IMR-90 (cell line): ENCODE results near the gene LONP1. TPM values are rescaled to one million over a fixed set of nuclear protein-coding genes. Genes with fewer than 3 reads are reported as not detected.

Experiments used
- ATAC-seq: fragments of 200-7000 bp; cut with Tn5 transposase; 2 replicates; pipeline ENCODE4 v1.9.1; 2020; ENCODE audit warnings: low read depth, mild to moderate bottlenecking, moderate library complexity
- BruUV-seq: library from RNA; stranded (reverse); fragments of 400-500 nt; replicated peaks from 2 replicates; lab custom pipeline; 2021; lab: Mats Ljungman, UMichigan
- CTCF ChIA-PET: fragments of 300-600 bp; formaldehyde crosslinking; extraction: SDS; loops from one replicate; lab custom pipeline; 2021; ENCODE audit warnings: antibody characterized with exemption; lab: Yijun Ruan, JAX
- POLR2A ChIA-PET: fragments of 300-600 bp; sonication (Branson Sonifier 250); formaldehyde crosslinking; loops from one replicate; lab custom pipeline; 2022; ENCODE audit warnings: antibody characterized with exemption; ENCODE audit not compliant: unreplicated experiment; lab: Charles Lee
- DNase-seq: peaks from one replicate; pipeline ENCODE4 v3.0.0; 2013
- H2AFZ ChIP-seq: replicated peaks from 2 replicates; pipeline ENCODE3; 2013; ENCODE audit warnings: low read length, mild to moderate bottlenecking; ENCODE audit not compliant: poor library complexity
- H2AK5ac ChIP-seq: 2 replicates; pipeline ENCODE4 v1.6.1; 2013; ENCODE audit warnings: low read depth, low read length, inconsistent platforms
- H2AK9ac ChIP-seq: replicated peaks from 2 replicates; pipeline ENCODE3; 2013; ENCODE audit warnings: mild to moderate bottlenecking, low read depth, low read length, moderate library complexity; ENCODE audit not compliant: poor library complexity
- H2BK120ac ChIP-seq: 2 replicates; pipeline ENCODE4 v1.6.1; 2013; ENCODE audit warnings: low read depth, low read length, inconsistent platforms
- H2BK15ac ChIP-seq: 3 replicates; pipeline ENCODE4 v1.6.1; 2013; ENCODE audit warnings: low read depth, low read length, inconsistent platforms
- H2BK20ac ChIP-seq: 2 replicates; pipeline ENCODE4 v1.6.1; 2013; ENCODE audit warnings: low read depth, mild to moderate bottlenecking, inconsistent platforms, low read length, moderate library complexity
- H2BK5ac ChIP-seq: 2 replicates; pipeline ENCODE4 v1.6.1; 2013; ENCODE audit warnings: mild to moderate bottlenecking, low read depth, low read length, inconsistent platforms; ENCODE audit not compliant: poor library complexity, severe bottlenecking
- H3K14ac ChIP-seq: replicated peaks from 2 replicates; pipeline ENCODE4 v1.6.1; 2013; ENCODE audit warnings: low read depth, low read length, inconsistent platforms
- H3K18ac ChIP-seq: 2 replicates; pipeline ENCODE4 v1.6.1; 2013; ENCODE audit warnings: low read depth, low read length, control low read depth
- H3K23ac ChIP-seq: 2 replicates; pipeline ENCODE4 v1.6.1; 2013; ENCODE audit warnings: low read depth, low read length, inconsistent platforms
- H3K27ac ChIP-seq: 2 replicates; pipeline ENCODE4 v1.5.1; 2013; ENCODE audit warnings: mild to moderate bottlenecking, control low read depth, low read length; ENCODE audit not compliant: insufficient read depth
- H3K27me3 ChIP-seq: 2 replicates; pipeline ENCODE4 v1.6.1; 2013; ENCODE audit warnings: low read length; ENCODE audit not compliant: control insufficient read depth, insufficient read depth
- H3K36me3 ChIP-seq: 2 replicates; pipeline ENCODE4 v1.6.1; 2013; ENCODE audit warnings: low read length, mixed read lengths; ENCODE audit not compliant: control insufficient read depth, insufficient read depth
- H3K4ac ChIP-seq: 2 replicates; pipeline ENCODE4 v1.6.1; 2013; ENCODE audit warnings: low read depth, low read length, inconsistent platforms
- H3K4me1 ChIP-seq: 2 replicates; pipeline ENCODE4 v1.6.1; 2013; ENCODE audit warnings: low read length, mixed read lengths; ENCODE audit not compliant: control insufficient read depth, insufficient read depth
- H3K4me2 ChIP-seq: 2 replicates; pipeline ENCODE4 v1.6.1; 2013; ENCODE audit warnings: low read depth, mild to moderate bottlenecking, control low read depth, low read length, moderate library complexity
- H3K4me3 ChIP-seq: 2 replicates; pipeline ENCODE4 v1.5.1; 2013; ENCODE audit warnings: low read depth, mild to moderate bottlenecking, control low read depth, low read length, moderate library complexity; ENCODE audit not compliant: insufficient read depth
- H3K56ac ChIP-seq: 2 replicates; pipeline ENCODE4 v1.6.1; 2013; ENCODE audit warnings: low read length, inconsistent platforms; ENCODE audit not compliant: insufficient read depth; ENCODE audit errors: extremely low read depth
- H3K79me1 ChIP-seq, 2 experiments: 2 replicates each; pipeline ENCODE4 v1.6.1; 2013; ENCODE audit warnings: low read length in 2 of 2, inconsistent platforms in 1 of 2, low read depth in 1 of 2
- H3K9ac ChIP-seq: 2 replicates; pipeline ENCODE4 v1.6.1; 2013; ENCODE audit warnings: low read depth, low read length, control low read depth
- H3K9me1 ChIP-seq: 2 replicates; pipeline ENCODE4 v1.6.1; 2013; ENCODE audit warnings: low read length, inconsistent platforms; ENCODE audit not compliant: insufficient read depth
- H3K9me3 ChIP-seq: 2 replicates; pipeline ENCODE4 v1.6.1; 2013; ENCODE audit warnings: low read length; ENCODE audit not compliant: control insufficient read depth, insufficient read depth
- H4K20me1 ChIP-seq: 2 replicates; pipeline ENCODE4 v1.6.1; 2013; ENCODE audit warnings: low read length, inconsistent platforms; ENCODE audit not compliant: insufficient read depth
- H4K5ac ChIP-seq: 2 replicates; pipeline ENCODE4 v1.6.1; 2013; ENCODE audit warnings: mild to moderate bottlenecking, low read depth, low read length, control low read depth
- H4K8ac ChIP-seq, 2 experiments: 2 replicates each; pipeline ENCODE4 v1.6.1; 2013; ENCODE audit warnings: low read depth in 2 of 2, low read length in 2 of 2, control low read depth in 1 of 2, inconsistent platforms in 1 of 2
- H4K91ac ChIP-seq: 2 replicates; pipeline ENCODE4 v1.6.1; 2013; ENCODE audit warnings: low read depth, low read length, inconsistent platforms; ENCODE audit not compliant: insufficient read depth
- BHLHE40 ChIP-seq: fragments of 150-350 bp; IDR thresholded peaks from 2 replicates; pipeline ENCODE4 v1.6.1; 2016; ENCODE audit warnings: mild to moderate bottlenecking, low read depth, low read length
- CEBPB ChIP-seq: IDR thresholded peaks from 2 replicates; pipeline ENCODE4 v1.6.1; 2012; ENCODE audit warnings: low read depth, low read length, improper control_type of control experiment
- CHD1 ChIP-seq: IDR thresholded peaks from 2 replicates; pipeline ENCODE4 v1.6.1; 2012; ENCODE audit warnings: low read depth, low read length, improper control_type of control experiment
- CTCF ChIP-seq: conservative IDR thresholded peaks from 2 replicates; pipeline ENCODE4 v1.5.1; 2012; ENCODE audit warnings: mild to moderate bottlenecking, low read depth, low read length, improper control_type of control experiment
- ELK1 ChIP-seq: fragments of 150-350 bp; IDR thresholded peaks from 2 replicates; pipeline ENCODE4 v1.6.1; 2016; ENCODE audit warnings: low read depth, mild to moderate bottlenecking, low read length, moderate library complexity, borderline replicate concordance
- FOS ChIP-seq: fragments of 150-350 bp; IDR thresholded peaks from 2 replicates; pipeline ENCODE4 v1.6.1; 2016; ENCODE audit warnings: low read depth, low read length
- NFE2L2 ChIP-seq: fragments of 150-350 bp; IDR thresholded peaks from 2 replicates; pipeline ENCODE4 v1.6.1; 2016; ENCODE audit warnings: low read depth, mild to moderate bottlenecking, low read length
- RCOR1 ChIP-seq: IDR thresholded peaks from 2 replicates; pipeline ENCODE4 v1.6.1; 2012; ENCODE audit warnings: mild to moderate bottlenecking, low read length, improper control_type of control experiment; ENCODE audit not compliant: insufficient replicate concordance
- WGBS, 2 experiments: methylation state at CpG; one replicate each; pipeline versions ENCODE4 v1.1.5 to v1.1.7; 2013; ENCODE audit warnings: missing lambda C conversion rate in 2 of 2; ENCODE audit not compliant: insufficient read length in 1 of 2; ENCODE audit errors: extremely low coverage in 2 of 2; 5-methylcytosine and 5-hydroxymethylcytosine counted together
- dilution Hi-C: fragments of 300-500 bp; cut with HindIII; formaldehyde crosslinking; loops from one replicate; pipeline ENCODE4 v1.14.3; 2018; ENCODE audit warnings: low sequenced_read_pairs; ENCODE audit not compliant: unreplicated experiment
- in situ Hi-C: fragments of 300-500 bp; cut with MboI; formaldehyde crosslinking; loops from 3 replicates; pipeline ENCODE4 v1.14.3; 2019; ENCODE audit warnings: low sequenced_read_pairs, inconsistent platforms, mixed read lengths
- intact Hi-C: fragments of 100-400 bp; cut with micrococcal nuclease; formaldehyde crosslinking; loops from 2 replicates; pipeline ENCODE4 v1.10.0; 2022
- polyA plus RNA-seq, 3 experiments: library from polyadenylated mRNA; depleted of rRNA; stranded (reverse); fragments of >200 nt; gene quantifications; 2 replicates each; pipeline ENCODE4 v1.2.3, GENCODE V29; 2012; ENCODE audit warnings: low replicate concordance in 1 of 3
- total RNA-seq: library from RNA; depleted of rRNA; stranded (reverse); fragments of >200 nt; gene quantifications from 2 replicates; pipeline ENCODE4 v1.2.3, GENCODE V29; 2012
- TF ChIP-seq, protein P1 (sequence below): fragments of 150-350 bp; IDR thresholded peaks from 2 replicates; pipeline ENCODE4 v1.6.1; 2017; ENCODE audit warnings: mild to moderate bottlenecking, antibody characterized with exemption, low read length, low read depth

LONP1 gene
- total and polyA plus RNA-seq, 2 of the 4 experiments (the other 2 are of a cell fraction) = 64.2 to 93.2 TPM

DNA sequence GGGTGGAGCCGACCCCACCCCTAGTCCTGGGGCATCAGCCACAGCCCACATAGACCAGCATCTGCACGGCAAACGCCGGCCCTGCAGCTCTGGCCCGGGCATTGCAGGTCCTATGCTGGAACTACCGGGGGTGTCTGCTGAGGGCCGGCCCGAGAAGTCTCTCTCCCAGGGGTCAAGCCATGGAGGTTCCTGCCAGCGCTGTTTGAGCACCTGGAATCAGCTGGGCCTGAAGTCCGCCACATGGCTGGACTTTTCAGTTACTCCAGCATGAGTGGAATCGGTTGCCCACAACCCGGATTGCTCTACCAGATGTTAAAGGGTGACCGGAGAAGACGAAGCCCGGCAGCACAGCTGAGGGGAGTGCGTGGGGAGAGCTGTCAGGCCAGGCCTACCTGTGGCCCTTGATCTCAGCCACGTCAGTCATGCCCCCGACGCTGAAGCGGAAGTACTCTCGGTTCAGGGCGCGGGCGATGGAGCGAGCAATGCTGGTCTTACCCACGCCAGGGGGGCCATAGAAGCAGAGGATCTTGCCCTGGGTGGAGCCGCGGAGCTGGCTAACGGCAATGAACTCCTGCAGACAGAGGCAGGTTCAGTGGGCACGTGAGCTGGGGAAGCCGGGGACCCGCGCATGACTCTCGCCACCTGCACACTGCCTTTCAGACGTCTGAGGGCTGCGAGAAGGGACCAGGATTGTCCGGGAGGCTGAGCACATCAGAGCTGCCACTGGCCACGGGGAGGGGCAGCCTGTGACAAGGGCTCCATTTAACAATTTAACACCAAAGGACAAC, 21.1 kb downstream of the LONP1 start:
- Histone ChIP-seq H3K9me3 (no peaks in the 10 kb centered on the region), H2BK5ac (no peak overlapping the region), H2AK9ac (peak overlapping the region; percentile 15), H2AFZ (no peak overlapping the region), H3K14ac (no peak overlapping the region), H3K27ac (no peak overlapping the region), H2BK20ac (no peak overlapping the region), H3K4me1 (0 out of 2 replicates have a peak, but pooled peaks cover 2% of the 10 kb centered on the region), H4K5ac (no peak overlapping the region), H3K9me1 (0 out of 2 replicates have a peak, but pooled peaks cover 2% of the 10 kb centered on the region), H3K56ac (no peak overlapping the region), H3K18ac (no peak overlapping the region), H3K4me3 (no peak overlapping the region), H4K91ac (no peak overlapping the region), H3K4me2 (no peak overlapping the region), H4K8ac (no peak overlapping the region), H3K36me3 (peaks cover 66% of the 10 kb centered on the region), H2BK120ac (no peak overlapping the region), H3K4ac (no peak overlapping the region), H3K9ac (no peak overlapping the region), H3K23ac (no peak overlapping the region), H3K27me3 (no peaks in the 10 kb centered on the region), H4K20me1 (peaks cover 56% of the 10 kb centered on the region), H3K79me1 (peaks cover 12 to 64% of the 10 kb centered on the region in 2 experiments; a peak in 3 of 4 replicates), H2BK15ac (no peak overlapping the region), H2AK5ac (no peak overlapping the region)
- BruUV-seq = no TSS peak
- intact Hi-C loops = no loop called here
- ATAC-seq (no peak), DNase-seq (no peak)
- in situ Hi-C loops = no loop called here
- 91% methylated on average over 22 of the region's 38 CpGs; no CpG with 5 or more reads in 1 of the 2 experiments for WGBS, 2 experiments
- TF ChIP-seq CEBPB (no peak), CTCF (no peak), NFE2L2 (no peak), CHD1 (no peak), FOS (no peak), ELK1 (no peak), BHLHE40 (no peak), RCOR1 (no peak)
- TF ChIP-seq, protein P1, sequence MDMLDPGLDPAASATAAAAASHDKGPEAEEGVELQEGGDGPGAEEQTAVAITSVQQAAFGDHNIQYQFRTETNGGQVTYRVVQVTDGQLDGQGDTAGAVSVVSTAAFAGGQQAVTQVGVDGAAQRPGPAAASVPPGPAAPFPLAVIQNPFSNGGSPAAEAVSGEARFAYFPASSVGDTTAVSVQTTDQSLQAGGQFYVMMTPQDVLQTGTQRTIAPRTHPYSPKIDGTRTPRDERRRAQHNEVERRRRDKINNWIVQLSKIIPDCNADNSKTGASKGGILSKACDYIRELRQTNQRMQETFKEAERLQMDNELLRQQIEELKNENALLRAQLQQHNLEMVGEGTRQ = no peak
- ChIA-PET CTCF (no interaction called here), POLR2A (no interaction called here)
- dilution Hi-C loops = no loop called here
